GM12878 (cell line): ENCODE results near the gene MSX1. TPM values are rescaled to one million over a fixed set of nuclear protein-coding genes. Genes with fewer than 3 reads are reported as not detected.

ENCODE experiments used
- ATAC-seq: fragments of 200-7000 bp; cut with Tn5 transposase; 3 replicates; pipeline ENCODE4 v1.9.1; 2020; ENCODE audit warnings: mild to moderate bottlenecking, moderate library complexity
- BruUV-seq: library from RNA; stranded (reverse); fragments of 400-500 nt; replicated peaks from 2 replicates; lab custom pipeline; 2021; lab: Mats Ljungman, UMichigan
- CTCF ChIA-PET: fragments of 300-600 bp; sonication (Branson Sonifier 250); formaldehyde crosslinking; extraction: SDS; loops from one replicate; lab custom pipeline; 2021; ENCODE audit warnings: inconsistent platforms; lab: Yijun Ruan, JAX
- POLR2A ChIA-PET: fragments of 350-600 bp; formaldehyde crosslinking; extraction: SDS; loops from one replicate; lab custom pipeline; 2021; ENCODE audit warnings: inconsistent platforms; lab: Charles Lee
- RAD21 ChIA-PET: fragments of 300-600 bp; sonication (Branson Sonifier 250); formaldehyde crosslinking; loops from one replicate; lab custom pipeline; 2023; ENCODE audit warnings: antibody characterized with exemption; ENCODE audit not compliant: unreplicated experiment; lab: Charles Lee
- SMC1A ChIA-PET: fragments of 300-600 bp; sonication (Branson Sonifier 250); formaldehyde crosslinking; loops from one replicate; lab custom pipeline; 2023; ENCODE audit not compliant: unreplicated experiment, uncharacterized antibody; lab: Charles Lee
- DNase-seq: peaks from one replicate; pipeline ENCODE4 v3.0.0-alpha.2; 2011; ENCODE audit warnings: low read depth, low spot score
- FAIRE-seq: peaks from 3 replicates; lab custom pipeline; 2011; peaks lifted over from hg19 to GRCh38; lab: Jason Lieb, UNC
- H2AFZ ChIP-seq: 2 replicates; pipeline ENCODE4 v1.6.0; 2011; ENCODE audit warnings: low read depth, low read length, control low read depth; ENCODE audit not compliant: control insufficient read depth
- H3K27ac ChIP-seq: 2 replicates; pipeline ENCODE4 v1.5.1; 2011; ENCODE audit warnings: control low read depth; ENCODE audit not compliant: control insufficient read depth, insufficient read depth
- H3K27me3 ChIP-seq, 2 experiments: replicated peaks in 1 of 2; 2 replicates each; pipeline versions ENCODE4 v1.6.0 to v1.6.1; 2011; ENCODE audit warnings: low read length in 1 of 2; ENCODE audit not compliant: control insufficient read depth in 2 of 2, insufficient read depth in 2 of 2
- H3K36me3 ChIP-seq, 2 experiments: 2 replicates each; pipeline ENCODE4 v1.5.1; 2011; ENCODE audit warnings: low read length in 1 of 2; ENCODE audit not compliant: control insufficient read depth in 2 of 2, insufficient read depth in 2 of 2
- H3K4me1 ChIP-seq: 2 replicates; pipeline ENCODE4 v1.6.1; 2011; ENCODE audit warnings: mild to moderate bottlenecking, low read length, moderate library complexity, mixed read lengths; ENCODE audit not compliant: control insufficient read depth, insufficient read depth
- H3K4me2 ChIP-seq: 2 replicates; pipeline ENCODE4 v1.6.0; 2011; ENCODE audit warnings: control low read depth; ENCODE audit not compliant: control insufficient read depth, insufficient read depth
- H3K4me3 ChIP-seq: fragments of 200-600 bp; sonication (generic); 2 replicates; pipeline ENCODE4 v1.5.1; 2016
- H3K79me2 ChIP-seq: 2 replicates; pipeline ENCODE4 v1.6.0; 2011; ENCODE audit warnings: low read length; ENCODE audit not compliant: control insufficient read depth, insufficient read depth
- H3K9ac ChIP-seq: 2 replicates; pipeline ENCODE4 v1.8.0; 2011; ENCODE audit warnings: low read length, control low read depth, mixed read lengths; ENCODE audit not compliant: control insufficient read depth, insufficient read depth
- H3K9me3 ChIP-seq: replicated peaks from 3 replicates; pipeline ENCODE4 v1.5.1; 2011; ENCODE audit warnings: mild to moderate bottlenecking, low read length; ENCODE audit not compliant: control insufficient read depth, insufficient read depth
- H4K20me1 ChIP-seq: 2 replicates; pipeline ENCODE4 v1.6.0; 2011; ENCODE audit not compliant: control insufficient read depth, insufficient read depth
- CBX5 ChIP-seq: sonication (generic); IDR thresholded peaks from 2 replicates; pipeline ENCODE4 v1.6.1; 2016; ENCODE audit warnings: low read depth, moderate library complexity, mild to moderate bottlenecking, inconsistent platforms
- FOS ChIP-seq: IDR thresholded peaks from 3 replicates; pipeline ENCODE4 v1.6.1; 2011; ENCODE audit warnings: borderline replicate concordance; ENCODE audit not compliant: insufficient read length; ENCODE audit errors: extremely low read depth
- NFIC ChIP-seq: IDR thresholded peaks from 2 replicates; pipeline ENCODE4 v1.6.1; 2012; ENCODE audit warnings: low read depth, mild to moderate bottlenecking, inconsistent platforms, low read length, moderate library complexity
- NR2F1 ChIP-seq: fragments of 450-650 bp; conservative IDR thresholded peaks from 2 replicates; pipeline ENCODE4 v1.6.1; 2017; ENCODE audit warnings: mild to moderate bottlenecking
- POLR2AphosphoS2 ChIP-seq: IDR thresholded peaks from 2 replicates; pipeline ENCODE4 v1.6.1; 2011; ENCODE audit warnings: low read depth, mild to moderate bottlenecking, low read length, improper control_type of control experiment, moderate library complexity
- RELA ChIP-seq: fragments of 450-650 bp; IDR thresholded peaks from 2 replicates; pipeline ENCODE4 v1.8.0; 2014; ENCODE audit warnings: borderline replicate concordance; ENCODE audit not compliant: partially characterized antibody
- SMARCA5 ChIP-seq: fragments of 450-650 bp; IDR thresholded peaks from 2 replicates; pipeline ENCODE4 v1.6.1; 2017; ENCODE audit warnings: mild to moderate bottlenecking
- SUZ12 ChIP-seq: fragments of 200-600 bp; sonication (generic); IDR thresholded peaks from one replicate; pipeline ENCODE4 v1.6.1; 2018; ENCODE audit warnings: antibody characterized with exemption, mild to moderate bottlenecking; ENCODE audit not compliant: unreplicated experiment
- WRNIP1 ChIP-seq: IDR thresholded peaks from 2 replicates; pipeline ENCODE4 v1.6.1; 2011; ENCODE audit warnings: low read depth, low read length, improper control_type of control experiment, borderline replicate concordance
- ZNF274 ChIP-seq: IDR thresholded peaks from one replicate; pipeline ENCODE4 v1.8.0; 2011; ENCODE audit not compliant: insufficient read length, insufficient read depth
- whole genome bisulfite sequencing: methylation state at CpG from one replicate; pipeline ENCODE4 v1.1.6; 2016; ENCODE audit warnings: low lambda C conversion rate; ENCODE audit not compliant: insufficient replicate concordance, insufficient coverage; ENCODE audit errors: missing lambda C conversion rate; 5-methylcytosine and 5-hydroxymethylcytosine counted together
- in situ Hi-C: fragments of 300-500 bp; cut with MboI; formaldehyde crosslinking; loops from 9 replicates; pipeline ENCODE4 v1.14.3; 2018; ENCODE audit warnings: mixed read lengths
- intact Hi-C: fragments of 100-400 bp; cut with micrococcal nuclease; formaldehyde crosslinking; loops from one replicate; pipeline ENCODE4 v1.14.2; 2022; ENCODE audit not compliant: unreplicated experiment
- polyA plus RNA-seq, 11 experiments: library from polyadenylated mRNA; depleted of rRNA in 4 of 11; unstranded in 6 of 11; stranded (reverse) in 5 of 11; fragments of >200 nt; fragmentation: Nextera tagmentation in 4 of 11; fragmentation: Illumina TruSeq in 1 of 11; extraction: Ambion mirVana in 4 of 11; extraction: Trizol in 1 of 11; gene quantifications; 1 replicate in 1 of 11; 2 replicates in 10 of 11; pipeline versions ENCODE4 v1.2.1 to v1.2.3, GENCODE V29; 2011 to 2016; ENCODE audit warnings: inconsistent platforms in 2 of 11, missing spikeins in 2 of 11, low read depth in 1 of 11
- total RNA-seq, 4 experiments: library from RNA; depleted of rRNA in 3 of 4; stranded (reverse); fragments of >200 nt in 3 of 4; fragmentation: Illumina TruSeq in 1 of 4; extraction: Trizol in 1 of 4; gene quantifications; 2 replicates each; pipeline versions ENCODE4 v1.2.1 to v1.2.3, GENCODE V29; 2013 to 2021
- TF ChIP-seq, protein P1 (sequence below): fragments of 450-650 bp; IDR thresholded peaks from 2 replicates; pipeline ENCODE4 v1.6.1; 2018; ENCODE audit warnings: borderline replicate concordance, mild to moderate bottlenecking; ENCODE audit not compliant: partially characterized antibody
- TF ChIP-seq, protein P2 (sequence below): fragments of 450-650 bp; IDR thresholded peaks from 2 replicates; pipeline ENCODE4 v1.6.1; 2017; ENCODE audit warnings: borderline replicate concordance
- TF ChIP-seq, protein P3 (sequence below): IDR thresholded peaks from 2 replicates; pipeline ENCODE4 v1.6.1; 2012; ENCODE audit warnings: low read depth, low read length, improper control_type of control experiment

The MSX1 gene
- total and polyA plus RNA-seq, 10 of the 15 experiments (the other 5 are each of a cell fraction or from before 2014, with no cell fraction given): 0.04 to 0.56 (median 0.15) TPM; not detected in 2

DNA sequence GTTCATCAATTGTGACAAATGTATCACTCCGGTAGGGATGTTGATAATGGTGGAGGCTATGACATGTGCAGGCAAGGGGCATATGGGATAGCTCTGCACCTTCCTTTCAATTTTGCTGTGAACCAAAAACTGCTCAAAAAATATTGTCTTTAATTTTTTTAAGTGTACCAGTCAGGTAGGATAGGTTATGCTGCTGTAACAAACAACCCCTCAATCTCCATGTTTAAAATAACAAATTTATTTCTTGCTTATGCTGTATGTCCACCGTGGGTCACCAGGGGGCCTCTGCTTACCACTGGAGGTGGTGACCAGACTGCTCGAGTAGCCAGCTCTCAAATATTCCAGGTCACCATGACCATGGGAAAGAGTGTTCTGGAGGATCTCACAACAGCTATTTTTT is 23.4 kb upstream of the MSX1 start (continued):
- no peak for TF ChIP-seq CBX5
- no peak for TF ChIP-seq SUZ12

DNA sequence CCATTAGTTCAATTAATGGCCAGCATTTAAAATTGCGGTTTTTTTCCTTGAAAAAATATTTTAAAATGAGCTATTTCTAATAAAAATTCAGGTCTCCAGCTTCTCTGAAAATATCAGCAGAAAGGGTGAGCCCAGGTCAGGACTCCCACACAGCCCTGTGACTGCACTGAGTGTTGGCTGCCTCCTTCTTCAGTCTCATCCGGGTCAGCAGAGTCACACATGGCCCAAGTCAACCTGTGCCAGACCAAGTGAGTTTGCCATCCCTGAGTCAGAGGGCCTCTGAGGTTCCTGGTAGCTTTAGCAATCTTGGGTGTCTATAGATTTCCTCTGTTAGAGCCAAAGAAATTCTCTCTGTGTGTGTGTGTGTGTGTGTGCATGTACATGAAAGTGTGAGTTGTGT is 22.1 kb upstream of the MSX1 start:
- Histone ChIP-seq H3K79me2 (no peaks in the 10 kb centered on the region), H3K36me3 (no peaks in the 10 kb centered on the region), H3K27ac (no peak overlapping the region), H2AFZ (no peak overlapping the region), H3K4me3 (no peak overlapping the region), H3K4me2 (no peak overlapping the region), H3K9me3 (no peaks in the 10 kb centered on the region; the same call in 1 of the 3 replicates), H3K27me3 (no peaks in the 10 kb centered on the region; a peak in 1 of 4 replicates), H4K20me1 (no peaks in the 10 kb centered on the region), H3K4me1 (no peaks in the 10 kb centered on the region), H3K9ac (no peak overlapping the region)
- ChIA-PET RAD21 (no interaction called here), CTCF (no interaction called here), SMC1A (no interaction called here), POLR2A (no interaction called here)
- BruUV-seq: no TSS peak
- TF ChIP-seq, protein P1, sequence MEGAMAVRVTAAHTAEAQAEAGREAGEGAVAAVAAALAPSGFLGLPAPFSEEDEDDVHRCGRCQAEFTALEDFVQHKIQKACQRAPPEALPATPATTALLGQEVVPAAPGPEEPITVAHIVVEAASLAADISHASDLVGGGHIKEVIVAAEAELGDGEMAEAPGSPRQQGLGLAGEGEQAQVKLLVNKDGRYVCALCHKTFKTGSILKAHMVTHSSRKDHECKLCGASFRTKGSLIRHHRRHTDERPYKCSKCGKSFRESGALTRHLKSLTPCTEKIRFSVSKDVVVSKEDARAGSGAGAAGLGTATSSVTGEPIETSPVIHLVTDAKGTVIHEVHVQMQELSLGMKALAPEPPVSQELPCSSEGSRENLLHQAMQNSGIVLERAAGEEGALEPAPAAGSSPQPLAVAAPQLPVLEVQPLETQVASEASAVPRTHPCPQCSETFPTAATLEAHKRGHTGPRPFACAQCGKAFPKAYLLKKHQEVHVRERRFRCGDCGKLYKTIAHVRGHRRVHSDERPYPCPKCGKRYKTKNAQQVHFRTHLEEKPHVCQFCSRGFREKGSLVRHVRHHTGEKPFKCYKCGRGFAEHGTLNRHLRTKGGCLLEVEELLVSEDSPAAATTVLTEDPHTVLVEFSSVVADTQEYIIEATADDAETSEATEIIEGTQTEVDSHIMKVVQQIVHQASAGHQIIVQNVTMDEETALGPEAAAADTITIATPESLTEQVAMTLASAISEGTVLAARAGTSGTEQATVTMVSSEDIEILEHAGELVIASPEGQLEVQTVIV: no peak
- TF ChIP-seq RELA: no peak
- TF ChIP-seq ZNF274: no peak
- TF ChIP-seq WRNIP1: no peak
- TF ChIP-seq CBX5: no peak
- TF ChIP-seq, protein P2, sequence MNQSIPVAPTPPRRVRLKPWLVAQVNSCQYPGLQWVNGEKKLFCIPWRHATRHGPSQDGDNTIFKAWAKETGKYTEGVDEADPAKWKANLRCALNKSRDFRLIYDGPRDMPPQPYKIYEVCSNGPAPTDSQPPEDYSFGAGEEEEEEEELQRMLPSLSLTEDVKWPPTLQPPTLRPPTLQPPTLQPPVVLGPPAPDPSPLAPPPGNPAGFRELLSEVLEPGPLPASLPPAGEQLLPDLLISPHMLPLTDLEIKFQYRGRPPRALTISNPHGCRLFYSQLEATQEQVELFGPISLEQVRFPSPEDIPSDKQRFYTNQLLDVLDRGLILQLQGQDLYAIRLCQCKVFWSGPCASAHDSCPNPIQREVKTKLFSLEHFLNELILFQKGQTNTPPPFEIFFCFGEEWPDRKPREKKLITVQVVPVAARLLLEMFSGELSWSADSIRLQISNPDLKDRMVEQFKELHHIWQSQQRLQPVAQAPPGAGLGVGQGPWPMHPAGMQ: no peak
- TF ChIP-seq POLR2AphosphoS2: no peak
- no peak for TF ChIP-seq NR2F1
- TF ChIP-seq, protein P3, sequence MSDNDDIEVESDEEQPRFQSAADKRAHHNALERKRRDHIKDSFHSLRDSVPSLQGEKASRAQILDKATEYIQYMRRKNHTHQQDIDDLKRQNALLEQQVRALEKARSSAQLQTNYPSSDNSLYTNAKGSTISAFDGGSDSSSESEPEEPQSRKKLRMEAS: no peak
- TF ChIP-seq NFIC: no peak
- no peak for TF ChIP-seq FOS
- no peak for TF ChIP-seq SMARCA5
- DNase-seq (no peak), FAIRE-seq (no peak), ATAC-seq (no peak)
- WGBS: 70% methylated on average over 2 of the region's 2 CpGs
- in situ Hi-C loops (no loop called here), intact Hi-C loops (no loop called here)
